Activated naive CD4-positive, alpha-beta T cell treated with anti-CD3 and anti-CD28 coated beads, Interleukin-2, amount 10 ng/mL, durations not matched to agents 7 days and 5 days (primary cell): ENCODE results near the gene DECR2.
A peak's percentile ranks its signal among the peaks of the same experiment; 100 is the strongest.
"Not testable (repeated sequence)": the region's sequence is repeated elsewhere in the genome, so short reads cannot be mapped to it uniquely, and the experiment has no call there.

Source experiments
- CTCF ChIA-PET: fragments of 350-600 bp; sonication (Branson Sonifier 250); formaldehyde crosslinking; loops from one replicate; lab custom pipeline; 2021; ENCODE audit warnings: antibody characterized with exemption; lab: Charles Lee
- DNase-seq: peaks from one replicate; pipeline ENCODE4 v3.0.0-alpha.2; 2020
- H3K27ac Mint-ChIP-seq: one replicate; pipeline ENCODE4 v1.8.0; 2021; ENCODE audit warnings: mild to moderate bottlenecking, moderate library complexity, mixed read lengths
- H3K27me3 Mint-ChIP-seq: one replicate; pipeline ENCODE4 v1.8.0; 2021; ENCODE audit warnings: mild to moderate bottlenecking, mixed read lengths
- H3K36me3 Mint-ChIP-seq: one replicate; pipeline ENCODE4 v1.8.0; 2021; ENCODE audit warnings: mixed read lengths
- H3K4me1 Mint-ChIP-seq: one replicate; pipeline ENCODE4 v1.8.0; 2021; ENCODE audit warnings: mixed read lengths
- H3K4me3 Mint-ChIP-seq: one replicate; pipeline ENCODE4 v1.8.0; 2021; ENCODE audit warnings: mild to moderate bottlenecking, moderate library complexity, mixed read lengths
- H3K9me3 Mint-ChIP-seq: one replicate; pipeline ENCODE4 v1.8.0; 2021; ENCODE audit warnings: mixed read lengths

Gene DECR2

DNA sequence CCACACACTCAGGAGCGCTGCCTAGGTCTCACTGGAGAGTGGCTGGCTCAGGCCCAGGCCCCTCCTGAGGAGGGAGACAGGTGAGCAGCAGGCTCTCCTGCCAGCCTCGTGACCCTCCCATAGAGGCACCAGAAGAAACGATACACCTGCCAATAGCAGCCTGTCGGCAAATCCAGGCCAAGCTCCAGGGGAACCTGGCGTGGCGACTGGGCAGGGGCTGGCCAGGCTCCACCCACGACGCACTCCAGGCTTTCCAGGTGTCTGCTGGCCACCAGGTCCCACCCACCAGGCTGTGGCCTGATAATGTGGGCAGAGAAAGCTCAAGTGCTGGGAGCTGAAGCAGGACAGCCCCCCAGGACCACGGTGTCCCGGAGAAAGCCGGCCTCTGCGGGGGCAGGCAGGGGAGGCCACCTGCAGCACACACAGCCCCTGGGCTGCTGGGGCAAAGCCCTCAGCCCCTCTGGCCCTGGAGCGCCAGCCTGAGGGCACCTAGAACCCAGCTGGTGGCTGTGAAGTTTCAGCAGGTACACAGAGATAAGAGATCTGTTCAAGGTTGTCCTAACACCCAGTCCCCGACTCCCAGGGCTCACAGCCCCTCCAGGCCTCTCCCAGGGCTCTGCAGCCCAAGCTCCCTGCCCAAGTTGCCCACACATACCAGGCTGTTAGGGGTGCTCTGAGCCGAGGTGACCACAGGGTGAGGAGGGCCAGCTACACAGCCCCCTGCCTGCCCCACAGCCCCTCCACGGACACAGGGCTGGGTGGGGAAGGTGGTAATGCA, 22.3 kb upstream of the DECR2 start:
- CTCF ChIA-PET, result interaction anchor here (1.5 to 1.6 kb wide), 2 partner anchors 8 to 17 kb away, joined by 4 read pairs; partner anchors contain the start of gene MRPL28
- no peaks in the 10 kb centered on the region for H3K9me3 Mint-ChIP-seq
- DNase-seq, result no peak
- peak overlapping the region; percentile 95 for H3K27ac Mint-ChIP-seq
- H3K4me1 Mint-ChIP-seq, result peaks cover 29% of the 10 kb centered on the region
- peak overlapping the region; percentile 85 for H3K4me3 Mint-ChIP-seq
- peaks cover 11% of the 10 kb centered on the region for H3K36me3 Mint-ChIP-seq
- H3K27me3 Mint-ChIP-seq, result peaks cover 6% of the 10 kb centered on the region

- H3K27me3 Mint-ChIP-seq, result peaks cover 6% of the 10 kb centered on the region
- peaks cover 29% of the 10 kb centered on the region for H3K4me1 Mint-ChIP-seq
- CTCF ChIA-PET, result interaction anchor here (1.5 to 1.6 kb wide), 2 partner anchors 9 to 18 kb away, joined by 4 read pairs; partner anchors contain the start of gene MRPL28
- DNase-seq, result peak; percentile 51
- peak overlapping the region; percentile 85 for H3K4me3 Mint-ChIP-seq
- H3K9me3 Mint-ChIP-seq, result no peaks in the 10 kb centered on the region
- peaks cover 11% of the 10 kb centered on the region for H3K36me3 Mint-ChIP-seq
- H3K27ac Mint-ChIP-seq, result peak overlapping the region; percentile 95
These were observed 21.5 kb upstream of the DECR2 start for GRCh38 chr16:379961-380761.

DNA sequence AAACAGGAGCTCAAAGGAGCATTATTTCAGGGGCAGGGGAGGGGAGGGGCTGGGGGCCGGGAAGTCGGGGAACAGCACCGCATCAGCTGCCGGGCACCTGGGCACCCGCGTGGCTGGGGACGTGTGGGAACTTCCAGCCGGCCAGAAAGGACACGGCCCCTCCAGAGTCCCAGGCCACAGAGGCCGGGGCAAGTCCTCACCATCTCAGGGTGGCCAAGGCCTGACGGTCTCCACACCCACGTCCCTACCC, 21.0 kb upstream of the DECR2 start:
- no peaks in the 10 kb centered on the region for H3K9me3 Mint-ChIP-seq
- peaks cover 6% of the 10 kb centered on the region for H3K27me3 Mint-ChIP-seq
- H3K36me3 Mint-ChIP-seq, result peaks cover 11% of the 10 kb centered on the region
- H3K4me1 Mint-ChIP-seq, result peaks cover 29% of the 10 kb centered on the region
- H3K27ac Mint-ChIP-seq, result peak overlapping the region; percentile 95
- H3K4me3 Mint-ChIP-seq, result peak overlapping the region; percentile 85
- CTCF ChIA-PET, result interaction anchor here (1.6 kb wide), 1 partner anchor 10 kb away, joined by 4 read pairs; the partner anchor contains the start of gene MRPL28
- no peak for DNase-seq

DNA sequence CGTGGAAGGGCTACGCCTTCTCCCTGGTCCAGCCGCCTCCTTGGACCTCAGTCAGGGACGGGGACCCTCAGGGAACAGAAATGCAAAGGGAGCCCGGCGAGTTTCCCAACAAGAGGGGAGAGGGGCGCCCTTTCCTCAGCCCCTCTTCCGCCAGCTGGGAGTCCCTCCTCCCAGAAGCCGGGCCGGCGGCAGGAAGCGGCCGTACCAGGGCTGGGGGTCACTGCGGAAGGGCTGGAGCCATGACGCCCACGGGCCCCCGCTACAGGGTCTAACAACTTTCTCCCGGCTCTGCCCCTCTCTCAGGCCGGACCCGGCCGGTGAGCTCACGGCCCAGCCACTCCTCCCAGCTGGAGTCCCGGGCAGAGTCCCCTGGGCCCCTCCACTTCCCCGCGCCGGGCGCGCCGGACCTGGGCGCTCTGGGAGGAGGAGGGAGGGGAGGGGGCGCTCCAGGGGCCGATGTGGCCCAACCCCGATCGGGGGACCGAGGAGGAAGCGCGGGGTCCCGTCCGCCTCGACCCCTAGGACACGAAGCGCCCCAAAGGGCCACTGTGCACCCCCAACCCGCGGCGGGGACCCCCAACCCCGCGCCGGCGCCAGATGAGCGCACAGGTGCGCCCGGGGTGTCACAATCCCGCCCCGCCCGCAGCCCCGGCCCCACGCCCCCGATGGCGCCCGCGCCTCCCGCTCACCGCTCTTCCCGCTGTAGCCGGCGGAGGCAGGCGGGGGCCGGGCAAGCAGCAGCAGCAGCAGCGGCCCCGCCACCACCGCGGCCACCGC, 20.5 kb upstream of the DECR2 start:
- H3K27ac Mint-ChIP-seq, result no peak overlapping the region
- DNase-seq, result no peak

GRCh38 chr16:381789-382717, 19.6 kb upstream of the DECR2 start, which contains the start of gene PGAP6:
TSS of gene PGAP6 (minus strand) at chr16:381978. CDS start at chr16:381821, 157 bp downstream.
- CTCF ChIA-PET, result interaction anchor here (1.2 to 1.3 kb wide), 2 partner anchors 19 to 20 kb away, joined by 3 to 4 read pairs; partner anchors contain the start of gene DECR2
- H3K4me1 Mint-ChIP-seq, result peaks cover 29% of the 10 kb centered on the region
- peak; percentile 76 for DNase-seq
- H3K36me3 Mint-ChIP-seq, result peaks cover 9% of the 10 kb centered on the region
- H3K27ac Mint-ChIP-seq, result peak within 1 kb of the TSS; percentile 88
- H3K27me3 Mint-ChIP-seq, result peaks cover 10% of the 10 kb centered on the region
- peak within 1 kb of the TSS; percentile 91 for H3K4me3 Mint-ChIP-seq
- no peaks in the 10 kb centered on the region for H3K9me3 Mint-ChIP-seq

More for the DNA sequence above, 20.5 kb upstream of the DECR2 start:
- Mint-ChIP-seq H3K4me1 (peaks cover 29% of the 10 kb centered on the region), H3K4me3 (peak overlapping the region; percentile 85), H3K27me3 (peaks cover 6% of the 10 kb centered on the region), H3K36me3 (peaks cover 10% of the 10 kb centered on the region), H3K9me3 (no peaks in the 10 kb centered on the region)
- CTCF ChIA-PET, result no interaction called here

DNA sequence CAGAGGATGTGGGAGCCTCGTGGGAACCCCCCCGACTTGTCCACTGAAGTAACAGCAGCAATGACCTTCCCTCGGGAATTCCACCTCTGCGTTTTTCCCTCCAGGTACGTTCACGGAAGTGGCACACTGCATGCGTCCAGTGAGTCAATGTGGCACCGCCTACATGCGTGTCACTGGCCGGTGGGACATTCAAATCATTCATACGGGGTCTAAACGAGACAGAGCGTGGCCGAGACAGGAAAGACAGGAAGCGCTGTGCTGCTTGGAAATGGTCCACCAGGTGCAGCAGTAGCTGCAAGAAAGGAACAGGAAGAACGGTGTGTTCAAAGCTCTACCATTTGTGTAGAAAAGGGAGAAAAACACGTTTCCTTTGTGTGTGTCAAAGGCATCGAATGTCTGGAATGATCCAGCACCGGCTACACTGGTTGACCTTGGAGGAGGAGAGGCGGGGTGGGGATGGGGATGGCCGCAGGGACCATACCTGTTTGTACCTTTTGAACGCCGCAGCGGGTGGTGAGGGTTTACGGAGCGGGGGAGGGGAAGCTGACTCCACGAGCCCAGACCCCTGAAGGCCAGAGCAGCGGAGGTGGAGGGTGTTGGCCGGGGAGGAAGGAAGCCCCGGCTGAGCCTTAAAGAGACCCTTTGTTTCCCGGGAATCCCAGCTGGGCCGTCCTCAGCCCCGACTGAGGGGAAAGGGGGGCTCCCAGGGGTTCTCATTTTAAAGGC, 18.2 kb upstream of the DECR2 start:
- H3K4me1 Mint-ChIP-seq, result peaks cover 29% of the 10 kb centered on the region
- peaks cover 13% of the 10 kb centered on the region for H3K27me3 Mint-ChIP-seq
- H3K4me3 Mint-ChIP-seq, result peak overlapping the region; percentile 91
- no peaks in the 10 kb centered on the region for H3K9me3 Mint-ChIP-seq
- peaks cover 9% of the 10 kb centered on the region for H3K36me3 Mint-ChIP-seq
- CTCF ChIA-PET, result interaction anchor here (1.0 to 1.3 kb wide), 4 partner anchors 10 to 42 kb away, joined by 3 to 4 read pairs (median 3); partner anchors contain the start of genes DECR2 and RAB11FIP3
- peak overlapping the region; percentile 16 for H3K27ac Mint-ChIP-seq
- DNase-seq, result peak; percentile 65

- CTCF ChIA-PET, result interaction anchor here (1.1 kb wide), 1 partner anchor 108 kb away, joined by 4 read pairs; no protein-coding TSS in a partner anchor
- Mint-ChIP-seq H3K4me1 (peaks cover 18% of the 10 kb centered on the region), H3K36me3 (peaks cover 5% of the 10 kb centered on the region), H3K27me3 (peaks cover 19% of the 10 kb centered on the region), H3K4me3 (no peak overlapping the region), H3K27ac (no peak overlapping the region), H3K9me3 (peaks cover 1% of the 10 kb centered on the region)
- DNase-seq, result no peak
These were observed 15.0 kb upstream of the DECR2 start for GRCh38 chr16:386641-387156.

DNA sequence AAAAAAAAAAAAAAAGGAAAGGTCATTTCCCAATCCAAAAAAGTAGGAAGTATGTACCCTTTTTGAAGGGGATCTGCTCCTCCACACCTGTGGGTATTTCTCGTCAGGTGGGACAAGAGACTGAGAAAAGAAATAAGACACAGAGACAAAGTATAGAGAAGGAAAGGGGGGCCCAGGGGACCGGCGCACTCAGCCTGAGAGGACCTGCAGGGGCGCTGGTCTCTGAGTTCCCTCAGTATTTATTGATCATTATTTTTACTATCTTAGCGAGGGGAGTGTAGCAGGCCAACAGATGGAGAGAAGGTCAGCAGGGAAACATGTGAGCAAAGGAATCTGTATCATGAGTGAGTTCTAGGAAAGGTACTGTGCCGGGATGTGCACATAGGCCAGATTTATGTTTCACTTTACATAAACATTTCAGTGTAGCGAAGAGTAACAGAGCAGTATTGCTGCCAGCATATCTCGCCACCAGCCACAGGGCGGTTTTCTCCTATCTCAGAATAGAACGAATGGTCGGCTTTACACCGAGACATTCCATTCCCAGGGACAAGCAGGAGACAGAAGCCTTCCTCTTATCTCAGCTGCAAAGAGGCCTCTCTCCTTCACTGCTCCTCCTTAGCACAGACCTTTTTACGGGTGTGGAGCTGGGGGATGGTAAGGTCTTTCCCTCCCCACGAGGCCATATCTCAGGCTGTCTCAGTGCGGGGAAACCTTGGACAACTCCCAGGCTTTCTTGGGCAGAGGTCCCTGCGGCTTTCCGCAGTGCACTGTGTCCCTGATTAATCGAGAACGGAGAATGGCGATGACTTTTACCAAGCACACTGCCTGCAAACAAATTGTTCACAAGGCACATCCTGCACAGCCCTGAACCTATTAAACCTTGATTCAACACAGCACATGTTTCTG, 13.7 kb upstream of the DECR2 start:
- H3K4me3 Mint-ChIP-seq, result not testable (repeated sequence)

GRCh38 chr16:389352-389751, 12.3 kb upstream of the DECR2 start:
- H3K4me1 Mint-ChIP-seq, result peaks cover 9% of the 10 kb centered on the region
- CTCF ChIA-PET, result no interaction called here
- H3K36me3 Mint-ChIP-seq, result peaks cover 4% of the 10 kb centered on the region
- H3K27ac Mint-ChIP-seq, result no peak overlapping the region
- H3K27me3 Mint-ChIP-seq, result peaks cover 13% of the 10 kb centered on the region
- peaks cover 5% of the 10 kb centered on the region for H3K9me3 Mint-ChIP-seq
- no peak for DNase-seq
- H3K4me3 Mint-ChIP-seq, result no peak overlapping the region

More for the DNA sequence above, 13.7 kb upstream of the DECR2 start:
- Mint-ChIP-seq H3K27me3 (peaks cover 19% of the 10 kb centered on the region), H3K4me1 (peaks cover 20% of the 10 kb centered on the region)
- not testable (repeated sequence) for DNase-seq, H3K27ac Mint-ChIP-seq, H3K9me3 Mint-ChIP-seq, H3K36me3 Mint-ChIP-seq
- CTCF ChIA-PET, result interaction anchor here (0.7 to 1.1 kb wide), 2 partner anchors 107 to 146 kb away, joined by 3 to 4 read pairs; no protein-coding TSS in a partner anchor

GRCh38 chr16:391885-392335, 9.8 kb upstream of the DECR2 start:
- CTCF ChIA-PET, result interaction anchor here (1.2 kb wide), 1 partner anchor 103 kb away, joined by 3 read pairs; no protein-coding TSS in a partner anchor
- peaks cover 4% of the 10 kb centered on the region for H3K36me3 Mint-ChIP-seq
- peaks cover 18% of the 10 kb centered on the region for H3K4me1 Mint-ChIP-seq
- H3K4me3 Mint-ChIP-seq, result no peak overlapping the region
- H3K9me3 Mint-ChIP-seq, result peaks cover 5% of the 10 kb centered on the region
- peak; percentile 82 for DNase-seq
- peaks cover 20% of the 10 kb centered on the region for H3K27me3 Mint-ChIP-seq
- H3K27ac Mint-ChIP-seq, result peak overlapping the region; percentile 19

GRCh38 chr16:392450-393030, 9.1 kb upstream of the DECR2 start:
- H3K9me3 Mint-ChIP-seq, result peaks cover 5% of the 10 kb centered on the region
- DNase-seq, result no peak
- no peak overlapping the region for H3K27ac Mint-ChIP-seq
- H3K36me3 Mint-ChIP-seq, result peaks cover 4% of the 10 kb centered on the region
- H3K4me3 Mint-ChIP-seq, result no peak overlapping the region
- peaks cover 20% of the 10 kb centered on the region for H3K27me3 Mint-ChIP-seq
- CTCF ChIA-PET, result interaction anchor here (1.3 to 1.4 kb wide), 2 partner anchors 9 to 103 kb away, joined by 3 to 8 read pairs; no protein-coding TSS in a partner anchor
- H3K4me1 Mint-ChIP-seq, result peaks cover 18% of the 10 kb centered on the region
